GM23248 (cell line): ENCODE results near the gene TTR. TPM values are rescaled to one million over a fixed set of nuclear protein-coding genes. Genes with fewer than 3 reads are reported as not detected.

Experiments used
- DNase-seq: peaks from one replicate; pipeline ENCODE4 v3.0.0-alpha.2; 2015
- H2AFZ ChIP-seq: fragments of 200-600 bp; sonication (generic); 2 replicates; pipeline ENCODE4 v1.6.1; 2016; ENCODE audit warnings: antibody characterized with exemption
- H3F3A ChIP-seq: fragments of 200-600 bp; sonication (generic); 2 replicates; pipeline ENCODE4 v1.6.1; 2016; ENCODE audit warnings: mild to moderate bottlenecking, antibody characterized with exemption, mixed run types; ENCODE audit not compliant: insufficient read depth
- H3K27ac ChIP-seq: fragments of 200-600 bp; sonication (generic); 2 replicates; pipeline ENCODE4 v1.5.1; 2016; ENCODE audit warnings: mild to moderate bottlenecking
- H3K27me3 ChIP-seq: fragments of 200-600 bp; sonication (generic); replicated peaks from 2 replicates; pipeline ENCODE4 v1.6.1; 2016; ENCODE audit warnings: mild to moderate bottlenecking; ENCODE audit not compliant: insufficient read depth
- H3K36me3 ChIP-seq: fragments of 200-600 bp; sonication (generic); 2 replicates; pipeline ENCODE4 v1.6.1; 2016; ENCODE audit warnings: low read depth, mild to moderate bottlenecking
- H3K4me1 ChIP-seq: fragments of 200-600 bp; sonication (generic); 2 replicates; pipeline ENCODE4 v1.6.1; 2016; ENCODE audit warnings: mild to moderate bottlenecking; ENCODE audit not compliant: insufficient read depth
- H3K4me2 ChIP-seq: fragments of 200-600 bp; sonication (generic); one replicate; pipeline ENCODE4 v1.6.1; 2016; ENCODE audit warnings: mild to moderate bottlenecking; ENCODE audit not compliant: unreplicated experiment
- H3K4me3 ChIP-seq: fragments of 200-600 bp; sonication (generic); 2 replicates; pipeline ENCODE4 v1.5.1; 2016; ENCODE audit warnings: mild to moderate bottlenecking
- H3K79me2 ChIP-seq: fragments of 200-600 bp; sonication (generic); 2 replicates; pipeline ENCODE4 v1.6.1; 2016; ENCODE audit warnings: mild to moderate bottlenecking; ENCODE audit not compliant: insufficient read depth
- H3K9ac ChIP-seq: fragments of 200-600 bp; sonication (generic); 2 replicates; pipeline ENCODE4 v1.6.1; 2016; ENCODE audit warnings: mild to moderate bottlenecking
- H3K9me2 ChIP-seq: fragments of 200-600 bp; sonication (generic); 2 replicates; pipeline ENCODE4 v1.6.1; 2016; ENCODE audit warnings: mixed run types, mild to moderate bottlenecking, moderate library complexity; ENCODE audit not compliant: insufficient read depth
- H3K9me3 ChIP-seq: fragments of 200-600 bp; sonication (generic); one replicate; pipeline ENCODE4 v1.6.1; 2017; ENCODE audit warnings: low read depth
- H4K20me1 ChIP-seq: fragments of 200-600 bp; sonication (generic); 2 replicates; pipeline ENCODE4 v1.6.0; 2016; ENCODE audit not compliant: insufficient read depth
- EZH2 ChIP-seq: fragments of 200-600 bp; sonication (generic); IDR thresholded peaks from 2 replicates; pipeline ENCODE4 v1.6.1; 2018; ENCODE audit warnings: antibody characterized with exemption, mild to moderate bottlenecking; ENCODE audit not compliant: insufficient read depth, poor library complexity, severe bottlenecking
- EZH2phosphoT487 ChIP-seq: fragments of 200-600 bp; sonication (generic); IDR thresholded peaks from 2 replicates; pipeline ENCODE4 v1.6.1; 2018; ENCODE audit warnings: antibody characterized with exemption, moderate library complexity, mild to moderate bottlenecking, low read depth; ENCODE audit not compliant: insufficient read depth
- WGBS, 2 experiments: methylation state at CpG; one replicate each; pipeline ENCODE4 v1.1.6; 2015 to 2017; ENCODE audit warnings: low lambda C conversion rate in 2 of 2, low coverage in 1 of 2; ENCODE audit errors: missing lambda C conversion rate in 2 of 2; 5-methylcytosine and 5-hydroxymethylcytosine counted together
- in situ Hi-C: fragments of 300-500 bp; cut with MboI; formaldehyde crosslinking; loops from 2 replicates; pipeline ENCODE4 v1.15.0; 2020
- polyA plus RNA-seq: library from polyadenylated mRNA; unstranded; fragments of >200 nt; fragmentation: Nextera tagmentation; extraction: Ambion mirVana; gene quantifications from 2 replicates; pipeline ENCODE4 v1.2.1, GENCODE V29; 2016
- total RNA-seq: library from RNA; depleted of rRNA; stranded (reverse); fragments of >200 nt; shearing (Covaris generic); gene quantifications from 2 replicates; pipeline ENCODE4 v1.2.3, GENCODE V29; 2014

TTR gene
- total and polyA plus RNA-seq, 2 experiments from 2014 or later, result not detected

DNA sequence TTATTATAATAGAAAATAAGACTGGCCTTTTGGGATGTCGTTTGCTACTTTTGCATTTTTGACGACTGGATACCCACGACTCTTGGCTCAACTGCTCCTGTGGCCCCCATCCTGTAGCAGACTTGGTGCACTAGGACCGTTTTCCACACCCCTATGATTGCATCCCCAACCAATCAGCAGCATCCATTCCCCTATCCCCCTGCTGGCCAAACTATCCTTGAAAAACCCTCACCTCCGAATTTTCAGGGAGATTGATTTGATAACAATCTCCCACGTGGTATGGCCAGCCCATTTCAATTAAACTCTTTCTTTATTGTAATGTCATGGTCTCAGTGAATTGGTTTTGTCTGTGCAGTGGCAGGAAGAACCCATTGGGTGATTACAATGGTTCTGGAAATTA lies 37.9 kb upstream of the TTR start:
- in situ Hi-C loops, result loop anchor here (10.0 to 25.0 kb wide), 2 partner anchors 251 to 409 kb away; no protein-coding TSS in a partner anchor
- Histone ChIP-seq H3F3A (no peaks in the 10 kb centered on the region), H3K4me1 (no peaks in the 10 kb centered on the region), H3K27me3 (no peaks in the 10 kb centered on the region; the same call in 1 of the 2 replicates), H3K4me3 (no peak overlapping the region), H3K27ac (no peak overlapping the region), H3K79me2 (no peaks in the 10 kb centered on the region), H2AFZ (no peak overlapping the region), H3K36me3 (no peaks in the 10 kb centered on the region), H4K20me1 (no peaks in the 10 kb centered on the region), H3K9ac (no peak overlapping the region), H3K4me2 (no peak overlapping the region), H3K9me2 (no peaks in the 10 kb centered on the region), H3K9me3 (no peaks in the 10 kb centered on the region)
- peak; percentile 18 for DNase-seq
- WGBS, 2 experiments, result 9 to 13% methylated on average over 6 of the region's 6 CpGs
- no peak for TF ChIP-seq EZH2
- no peak for TF ChIP-seq EZH2phosphoT487

GRCh38 chr18:31554776-31555175 lies 36.9 kb upstream of the TTR start:
- no peaks in the 10 kb centered on the region for H3K4me1 ChIP-seq
- H3K9ac ChIP-seq, result no peak overlapping the region
- no peak for DNase-seq
- TF ChIP-seq EZH2phosphoT487, result no peak
- TF ChIP-seq EZH2, result no peak
- H3K27me3 ChIP-seq, result no peaks in the 10 kb centered on the region; the same call in 1 of the 2 replicates
- H3K9me2 ChIP-seq, result no peaks in the 10 kb centered on the region
- no peak overlapping the region for H3K4me2 ChIP-seq
- H3K9me3 ChIP-seq, result no peaks in the 10 kb centered on the region
- H3K4me3 ChIP-seq, result no peak overlapping the region
- no peaks in the 10 kb centered on the region for H4K20me1 ChIP-seq
- no peaks in the 10 kb centered on the region for H3F3A ChIP-seq
- WGBS, 2 experiments, result 38 to 44% methylated on average over 5 of the region's 5 CpGs
- H3K79me2 ChIP-seq, result no peaks in the 10 kb centered on the region
- no peak overlapping the region for H3K27ac ChIP-seq
- no peak overlapping the region for H2AFZ ChIP-seq
- in situ Hi-C loops, result loop anchor here (10.0 to 25.0 kb wide), 2 partner anchors 250 to 408 kb away; no protein-coding TSS in a partner anchor
- H3K36me3 ChIP-seq, result no peaks in the 10 kb centered on the region

GRCh38 chr18:31555971-31556747 lies 35.5 kb upstream of the TTR start:
- Histone ChIP-seq H3K4me3 (no peak overlapping the region), H3K27ac (no peak overlapping the region), H3F3A (no peaks in the 10 kb centered on the region), H3K36me3 (no peaks in the 10 kb centered on the region), H3K79me2 (no peaks in the 10 kb centered on the region), H3K9me3 (no peaks in the 10 kb centered on the region), H4K20me1 (no peaks in the 10 kb centered on the region), H3K27me3 (peaks cover 3% of the 10 kb centered on the region; the same call in 1 of the 2 replicates), H3K4me2 (no peak overlapping the region), H3K4me1 (no peaks in the 10 kb centered on the region), H2AFZ (no peak overlapping the region), H3K9me2 (no peaks in the 10 kb centered on the region), H3K9ac (no peak overlapping the region)
- in situ Hi-C loops, result loop anchor here (10.0 to 25.0 kb wide), 2 partner anchors 249 to 406 kb away; no protein-coding TSS in a partner anchor
- 1% methylated on average over 7 of the region's 7 CpGs for WGBS, 2 experiments
- DNase-seq, result peak; percentile 67
- TF ChIP-seq EZH2phosphoT487 (no peak), EZH2 (no peak)

DNA sequence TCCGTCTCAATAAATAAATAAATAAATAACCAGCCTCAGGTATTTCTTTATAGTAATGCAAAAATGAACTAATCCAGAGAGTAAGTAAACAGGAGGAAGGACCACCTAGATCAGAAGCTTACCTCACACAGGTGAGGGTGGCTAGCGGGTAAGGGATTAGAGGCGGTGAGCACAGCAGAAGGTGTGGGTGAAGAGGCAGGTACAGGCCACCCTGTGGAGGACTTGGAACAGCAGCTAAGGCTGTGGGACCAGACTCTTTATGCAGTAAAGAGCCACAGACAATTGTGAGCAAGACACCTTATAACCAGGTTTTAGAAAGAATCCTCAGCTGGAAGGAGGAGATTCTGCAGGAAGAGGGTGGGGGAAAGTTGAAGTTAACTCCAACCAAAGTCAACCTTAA lies 34.2 kb upstream of the TTR start:
- H2AFZ ChIP-seq, result no peak overlapping the region
- H3K27ac ChIP-seq, result no peak overlapping the region
- H3K27me3 ChIP-seq, result peaks cover 3% of the 10 kb centered on the region; the same call in 1 of the 2 replicates
- H3K9ac ChIP-seq, result no peak overlapping the region
- no peaks in the 10 kb centered on the region for H3K36me3 ChIP-seq
- no peaks in the 10 kb centered on the region for H3K4me1 ChIP-seq
- in situ Hi-C loops, result loop anchor here (10.0 to 25.0 kb wide), 2 partner anchors 247 to 405 kb away; no protein-coding TSS in a partner anchor
- H3K9me3 ChIP-seq, result no peaks in the 10 kb centered on the region
- no peaks in the 10 kb centered on the region for H4K20me1 ChIP-seq
- no peaks in the 10 kb centered on the region for H3K9me2 ChIP-seq
- no peak overlapping the region for H3K4me2 ChIP-seq
- DNase-seq, result no peak
- H3K4me3 ChIP-seq, result no peak overlapping the region
- TF ChIP-seq EZH2 (no peak), EZH2phosphoT487 (no peak)
- no peaks in the 10 kb centered on the region for H3K79me2 ChIP-seq
- no peaks in the 10 kb centered on the region for H3F3A ChIP-seq
- 86 to 92% methylated on average over 3 of the region's 3 CpGs for WGBS, 2 experiments
